Measurements from ENCODE around the gene RNLS.

GRCh38 chr10:88608780-88609179 lies 25.7 kb upstream of the RNLS start:
- no peak for TF ChIP-seq POLR2A (IDR thresholded peaks at IDR 0.05)
- TF ChIP-seq CTCF (IDR thresholded peaks at IDR 0.05): no peak
